ENCODE results near the gene FAM181B. TPM values are rescaled to one million over a fixed set of nuclear protein-coding genes. Genes with fewer than 3 reads are reported as not detected.

Gene FAM181B
- total and polyA plus RNA-seq, 9 donors = 1.1 to 2.1 (median 1.5) TPM

DNA sequence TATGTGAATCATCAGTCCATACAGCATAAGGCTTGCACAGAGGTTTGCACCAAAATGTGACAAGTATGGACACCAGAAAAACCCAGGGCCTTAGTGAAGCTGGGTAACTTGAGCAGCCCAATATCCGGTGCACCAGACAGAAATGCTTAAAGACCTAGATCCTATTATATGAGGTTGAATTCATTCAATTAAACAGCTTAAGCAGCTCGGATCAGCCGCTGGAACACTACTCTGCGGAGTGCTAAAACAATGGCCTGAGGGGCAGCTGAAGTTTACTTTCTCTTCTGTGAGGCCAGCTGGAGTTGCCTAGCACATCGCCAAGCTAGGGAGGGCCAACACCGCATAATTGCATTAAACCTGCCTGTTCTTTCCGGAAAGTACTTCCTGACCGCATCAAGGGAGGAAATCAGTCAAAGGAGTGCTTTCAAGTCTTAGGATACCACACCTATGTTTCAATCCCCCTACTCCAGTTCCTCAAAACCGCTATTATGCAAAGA is 17.0 kb upstream of the FAM181B start:
- 65 to 79% (median 73%) methylated on average over 9 of the region's 9 CpGs for whole genome bisulfite sequencing, 3 donors
- H3K27me3 ChIP-seq = no peaks in the 10 kb centered on the region
- no peak overlapping the region for H3K27ac ChIP-seq
- no peak overlapping the region for H3K4me3 ChIP-seq
- H3K4me1 ChIP-seq (ENCODE audit: insufficient read depth) = no peaks in the 10 kb centered on the region
- intact Hi-C loops (cut with DNase I) = no loop called here
- TF ChIP-seq EP300 (IDR thresholded peaks at IDR 0.05) (no peak), POLR2A (IDR thresholded peaks at IDR 0.05) (no peak)
- TF ChIP-seq, protein P1, sequence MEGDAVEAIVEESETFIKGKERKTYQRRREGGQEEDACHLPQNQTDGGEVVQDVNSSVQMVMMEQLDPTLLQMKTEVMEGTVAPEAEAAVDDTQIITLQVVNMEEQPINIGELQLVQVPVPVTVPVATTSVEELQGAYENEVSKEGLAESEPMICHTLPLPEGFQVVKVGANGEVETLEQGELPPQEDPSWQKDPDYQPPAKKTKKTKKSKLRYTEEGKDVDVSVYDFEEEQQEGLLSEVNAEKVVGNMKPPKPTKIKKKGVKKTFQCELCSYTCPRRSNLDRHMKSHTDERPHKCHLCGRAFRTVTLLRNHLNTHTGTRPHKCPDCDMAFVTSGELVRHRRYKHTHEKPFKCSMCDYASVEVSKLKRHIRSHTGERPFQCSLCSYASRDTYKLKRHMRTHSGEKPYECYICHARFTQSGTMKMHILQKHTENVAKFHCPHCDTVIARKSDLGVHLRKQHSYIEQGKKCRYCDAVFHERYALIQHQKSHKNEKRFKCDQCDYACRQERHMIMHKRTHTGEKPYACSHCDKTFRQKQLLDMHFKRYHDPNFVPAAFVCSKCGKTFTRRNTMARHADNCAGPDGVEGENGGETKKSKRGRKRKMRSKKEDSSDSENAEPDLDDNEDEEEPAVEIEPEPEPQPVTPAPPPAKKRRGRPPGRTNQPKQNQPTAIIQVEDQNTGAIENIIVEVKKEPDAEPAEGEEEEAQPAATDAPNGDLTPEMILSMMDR (IDR thresholded peaks at IDR 0.05) = no peak
- no peaks in the 10 kb centered on the region for H3K36me3 ChIP-seq
- no peaks in the 10 kb centered on the region for H3K9me3 ChIP-seq
- DNase-seq = no peak

DNA sequence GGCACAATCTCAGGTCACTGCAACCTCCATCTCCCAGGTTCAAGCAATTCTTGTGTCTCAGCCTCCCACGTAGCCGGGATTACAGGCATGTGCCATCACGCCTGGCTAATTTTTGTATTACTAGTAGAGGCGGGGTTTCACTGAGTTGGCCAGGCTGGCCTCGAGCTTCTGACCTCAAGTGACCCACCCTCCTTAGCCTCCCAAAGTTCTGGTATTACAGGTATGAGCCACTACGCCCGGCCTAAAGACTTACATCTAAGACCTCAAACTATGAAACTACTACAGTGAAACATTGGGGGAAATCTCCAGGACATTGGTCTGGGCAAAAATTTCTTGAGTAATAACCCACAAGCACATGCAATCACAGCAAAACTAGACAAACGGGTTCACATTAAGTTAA is 13.8 kb upstream of the FAM181B start:
- no peak for TF ChIP-seq EP300 (IDR thresholded peaks at IDR 0.05)
- TF ChIP-seq, protein P1 (IDR thresholded peaks at IDR 0.05) = no peak
- no peak for TF ChIP-seq POLR2A (IDR thresholded peaks at IDR 0.05)
- WGBS, 3 donors = 79 to 87% (median 84%) methylated on average over 8 of the region's 8 CpGs
- Histone ChIP-seq H3K9me3 (no peaks in the 10 kb centered on the region), H3K27ac (no peak overlapping the region), H3K27me3 (no peaks in the 10 kb centered on the region), H3K36me3 (no peaks in the 10 kb centered on the region), H3K4me1 (ENCODE audit: insufficient read depth) (no peaks in the 10 kb centered on the region), H3K4me3 (no peak overlapping the region)
- no peak for DNase-seq
- intact Hi-C loops (cut with DNase I) = no loop called here

DNA sequence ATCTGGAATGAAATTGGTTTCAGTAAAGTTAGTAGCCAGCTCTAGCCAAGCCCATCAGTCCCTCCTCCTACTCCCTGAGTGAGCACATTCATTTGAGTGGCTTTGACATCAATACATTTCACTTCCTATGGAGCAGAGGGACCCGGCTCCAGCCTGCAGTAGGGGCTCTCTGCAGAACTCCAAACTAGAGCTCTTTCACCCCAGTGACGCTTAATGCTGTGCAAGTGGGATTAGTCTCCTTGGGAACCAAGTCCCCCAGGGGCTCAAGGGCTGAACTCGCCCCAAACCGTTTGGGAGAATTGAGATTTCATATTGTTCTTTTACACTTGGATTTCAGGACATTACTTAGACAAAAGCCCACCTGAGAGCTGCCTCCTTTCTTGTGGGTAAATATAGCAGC is 4.4 kb upstream of the FAM181B start:
- intact Hi-C loops (cut with DNase I) = no loop called here
- Histone ChIP-seq H3K9me3 (no peaks in the 10 kb centered on the region), H3K36me3 (no peaks in the 10 kb centered on the region), H3K27ac (no peak overlapping the region), H3K4me1 (ENCODE audit: insufficient read depth) (peaks cover 3% of the 10 kb centered on the region), H3K4me3 (no peak overlapping the region), H3K27me3 (no peaks in the 10 kb centered on the region)
- TF ChIP-seq, protein P1 (IDR thresholded peaks at IDR 0.05) = no peak
- no peak for TF ChIP-seq POLR2A (IDR thresholded peaks at IDR 0.05)
- TF ChIP-seq EP300 (IDR thresholded peaks at IDR 0.05) = no peak
- WGBS, 3 donors = 50 to 59% (median 53%) methylated on average over 4 of the region's 4 CpGs
- no peak for DNase-seq

DNA sequence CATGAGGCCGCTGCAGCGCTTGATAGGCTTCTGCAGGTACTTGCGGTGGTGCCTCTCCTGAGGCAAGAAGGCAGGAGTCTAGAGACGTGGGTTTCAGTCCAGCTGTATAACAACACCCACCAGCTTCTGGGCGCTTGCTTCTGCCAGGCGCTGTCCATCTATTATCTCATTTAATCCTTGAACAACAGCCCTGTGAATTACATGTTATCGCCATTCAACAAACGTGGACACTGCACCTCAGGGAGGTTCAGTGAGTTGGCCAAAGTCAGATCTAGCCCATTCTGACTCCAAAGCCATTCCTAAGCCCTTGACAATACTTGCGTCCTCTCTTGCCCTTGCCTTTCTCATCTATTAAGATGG is 436 bp upstream of the FAM181B start:
- intact Hi-C loops (cut with DNase I) = no loop called here
- no peak for DNase-seq
- no peak for TF ChIP-seq EP300 (IDR thresholded peaks at IDR 0.05)
- TF ChIP-seq POLR2A (IDR thresholded peaks at IDR 0.05) = no peak
- TF ChIP-seq, protein P1 (IDR thresholded peaks at IDR 0.05) = no peak
- no peaks in the 10 kb centered on the region for H3K36me3 ChIP-seq
- H3K27me3 ChIP-seq = no peaks in the 10 kb centered on the region
- H3K9me3 ChIP-seq = no peaks in the 10 kb centered on the region
- H3K27ac ChIP-seq = peak overlapping the region in 1 of 2 donors; percentile 42
- H3K4me3 ChIP-seq = peak overlapping the region; percentile 33
- peaks cover 3% of the 10 kb centered on the region for H3K4me1 ChIP-seq (ENCODE audit: insufficient read depth)
- WGBS, 3 donors = 42 to 48% (median 43%) methylated on average over 9 of the region's 9 CpGs

Data from ovary (tissue), 9 donors.